Parathyroid adenoma (tissue), 2 donors: ENCODE data around the gene PGS1.

Source experiments
- H2AFZ ChIP-seq: fragments of 300-600 bp; sonication (generic); one replicate; pipeline ENCODE4 v1.7.0; 2017; ENCODE audit warnings: antibody characterized with exemption, mild to moderate bottlenecking
- H3K27ac ChIP-seq: fragments of 300-600 bp; sonication (generic); one replicate; pipeline ENCODE4 v1.7.0; 2017
- H3K27me3 ChIP-seq: fragments of 300-600 bp; sonication (generic); one replicate; pipeline ENCODE4 v1.7.0; 2017; ENCODE audit warnings: low read length; ENCODE audit not compliant: control insufficient read depth, insufficient read depth
- H3K36me3 ChIP-seq: fragments of 300-600 bp; sonication (generic); one replicate; pipeline ENCODE4 v1.7.0; 2017; ENCODE audit warnings: low read length; ENCODE audit not compliant: control insufficient read depth, insufficient read depth
- H3K4me1 ChIP-seq: fragments of 300-600 bp; sonication (generic); one replicate; pipeline ENCODE4 v1.7.0; 2017; ENCODE audit warnings: control low read depth
- H3K4me2 ChIP-seq: fragments of 300-600 bp; sonication (generic); one replicate; pipeline ENCODE4 v1.7.0; 2017; ENCODE audit warnings: low read length
- H3K4me3 ChIP-seq: fragments of 300-600 bp; sonication (generic); one replicate; pipeline ENCODE4 v1.7.0; 2017; ENCODE audit warnings: low read depth, low read length
- H3K79me2 ChIP-seq: fragments of 300-600 bp; sonication (generic); one replicate; pipeline ENCODE4 v1.7.0; 2017; ENCODE audit warnings: control low read depth
- H3K9ac ChIP-seq: fragments of 300-600 bp; sonication (generic); one replicate; pipeline ENCODE4 v1.7.0; 2017; ENCODE audit warnings: mild to moderate bottlenecking
- H3K9me3 ChIP-seq: fragments of 300-600 bp; sonication (generic); one replicate; pipeline ENCODE4 v1.7.0; 2017; ENCODE audit warnings: low read length; ENCODE audit not compliant: control insufficient read depth
- CTCF ChIP-seq: fragments of 300-600 bp; sonication (generic); IDR thresholded peaks from one replicate; pipeline ENCODE4 v1.7.0; 2017; ENCODE audit warnings: antibody characterized with exemption, mild to moderate bottlenecking
- donor health status: primary hyperparathyroidism.

The PGS1 gene

GRCh38 chr17:78417531-78417909 lies 39.1 kb downstream of the PGS1 start:
- Histone ChIP-seq H2AFZ (no peak overlapping the region), H3K36me3 (no peaks in the 10 kb centered on the region), H3K9me3 (no peaks in the 10 kb centered on the region), H3K27ac (peak overlapping the region; percentile 75), H3K27me3 (no peaks in the 10 kb centered on the region), H3K4me2 (no peak overlapping the region), H3K9ac (no peak overlapping the region), H3K4me3 (no peak overlapping the region), H3K4me1 (no peaks in the 10 kb centered on the region), H3K79me2 (peaks cover 3% of the 10 kb centered on the region)
- TF ChIP-seq CTCF, result no peak

GRCh38 chr17:78418326-78419026 lies 40.0 kb downstream of the PGS1 start:
- Histone ChIP-seq H3K27me3 (no peaks in the 10 kb centered on the region), H3K9ac (no peak overlapping the region), H3K79me2 (no peaks in the 10 kb centered on the region), H3K9me3 (no peaks in the 10 kb centered on the region), H3K4me2 (no peak overlapping the region), H2AFZ (no peak overlapping the region), H3K36me3 (no peaks in the 10 kb centered on the region), H3K4me3 (no peak overlapping the region), H3K27ac (peak overlapping the region; percentile 75), H3K4me1 (no peaks in the 10 kb centered on the region)
- TF ChIP-seq CTCF, result no peak

DNA sequence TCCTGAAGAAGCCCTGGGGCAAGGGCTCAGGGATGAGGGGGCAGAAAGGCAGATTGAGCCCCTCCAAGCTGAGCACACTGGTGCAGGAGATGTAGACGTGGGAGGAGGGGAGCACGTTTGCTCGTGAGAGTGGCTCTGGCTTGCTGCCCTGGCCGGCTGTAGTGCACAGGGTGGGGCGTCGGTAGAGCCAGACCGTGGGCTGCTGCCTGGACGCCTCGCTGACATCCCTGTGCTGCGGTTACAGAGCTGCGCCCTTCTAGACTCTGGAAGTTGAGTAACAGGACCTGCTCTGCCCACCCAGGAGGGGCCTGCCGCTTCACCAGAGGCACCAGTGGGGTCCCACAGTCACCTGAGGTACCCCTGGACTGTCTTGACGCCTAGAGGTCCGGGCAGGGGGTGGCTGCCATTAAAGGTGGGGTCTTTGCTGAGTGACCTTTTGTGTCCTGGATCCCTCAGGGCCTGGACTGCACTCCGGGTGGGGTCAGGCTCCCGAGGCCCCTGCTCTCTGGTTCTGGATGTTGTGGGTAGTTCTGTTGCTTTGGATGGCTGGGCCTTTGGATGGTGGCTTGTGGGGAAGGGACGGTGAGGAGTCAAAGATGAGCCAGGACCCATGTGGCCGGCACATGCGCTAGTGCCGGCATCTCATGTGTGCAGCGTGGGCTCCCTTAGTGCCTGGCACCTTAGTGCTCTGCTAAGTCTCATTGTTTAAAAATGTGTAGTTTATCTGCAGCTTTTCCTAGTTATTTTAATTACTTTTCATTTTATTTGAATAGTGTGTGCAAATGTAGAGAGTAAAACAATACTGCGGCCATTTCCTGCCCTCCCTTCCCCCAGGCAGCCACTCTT lies 41.7 kb downstream of the PGS1 start:
- no peak for TF ChIP-seq CTCF
- no peak overlapping the region for H3K4me3 ChIP-seq
- H3K36me3 ChIP-seq, result no peaks in the 10 kb centered on the region
- no peak overlapping the region for H3K4me2 ChIP-seq
- H3K27ac ChIP-seq, result peak overlapping the region; percentile 59
- H3K79me2 ChIP-seq, result no peaks in the 10 kb centered on the region
- H2AFZ ChIP-seq, result no peak overlapping the region
- no peak overlapping the region for H3K9ac ChIP-seq
- H3K27me3 ChIP-seq, result no peaks in the 10 kb centered on the region
- no peaks in the 10 kb centered on the region for H3K9me3 ChIP-seq
- H3K4me1 ChIP-seq, result no peaks in the 10 kb centered on the region

GRCh38 chr17:78421084-78421533 lies 42.7 kb downstream of the PGS1 start:
- H3K4me3 ChIP-seq, result no peak overlapping the region
- H3K4me2 ChIP-seq, result no peak overlapping the region
- no peak overlapping the region for H3K9ac ChIP-seq
- TF ChIP-seq CTCF, result no peak
- H3K9me3 ChIP-seq, result no peaks in the 10 kb centered on the region
- no peaks in the 10 kb centered on the region for H3K27me3 ChIP-seq
- no peak overlapping the region for H2AFZ ChIP-seq
- H3K4me1 ChIP-seq, result no peaks in the 10 kb centered on the region
- H3K79me2 ChIP-seq, result no peaks in the 10 kb centered on the region
- no peaks in the 10 kb centered on the region for H3K36me3 ChIP-seq
- H3K27ac ChIP-seq, result no peak overlapping the region
